Measurements from ENCODE around the gene PLEKHO1.

DNA sequence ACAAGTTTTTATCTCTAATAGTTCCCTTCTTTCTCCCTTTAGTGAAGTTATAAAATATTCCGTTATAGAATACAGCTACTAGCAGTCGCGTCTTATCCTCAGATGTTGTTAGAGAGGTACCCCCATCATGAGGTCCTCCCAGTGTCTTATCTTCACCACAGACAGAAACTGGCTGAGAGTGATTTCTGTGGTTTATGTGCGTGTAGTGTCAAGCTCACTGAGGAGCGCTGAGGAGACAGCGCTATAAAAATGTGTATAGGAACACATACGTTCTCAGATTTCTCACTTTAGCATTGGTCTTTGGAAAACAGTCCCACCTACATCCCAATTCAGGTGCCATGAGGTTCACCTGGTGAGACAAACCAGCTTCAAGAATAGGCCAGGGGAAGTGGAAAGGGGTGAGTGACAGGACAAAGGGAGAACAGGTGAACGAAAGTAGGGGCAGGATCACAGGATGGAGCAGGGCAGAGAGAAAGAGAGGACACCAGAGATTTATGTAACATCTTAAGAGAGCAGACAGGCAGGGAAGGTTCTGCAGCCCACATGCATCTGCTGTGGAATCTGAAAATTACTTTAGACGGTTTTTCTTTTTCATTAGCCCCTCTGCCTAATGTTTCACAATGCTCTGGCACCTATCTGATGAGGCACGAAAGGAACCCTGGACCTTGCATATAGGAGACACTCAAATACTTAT lies 2.7 kb upstream of the PLEKHO1 start:
- no peak for TF ChIP-seq POLR2A (IDR thresholded peaks at IDR 0.05)
- TF ChIP-seq, protein P1, sequence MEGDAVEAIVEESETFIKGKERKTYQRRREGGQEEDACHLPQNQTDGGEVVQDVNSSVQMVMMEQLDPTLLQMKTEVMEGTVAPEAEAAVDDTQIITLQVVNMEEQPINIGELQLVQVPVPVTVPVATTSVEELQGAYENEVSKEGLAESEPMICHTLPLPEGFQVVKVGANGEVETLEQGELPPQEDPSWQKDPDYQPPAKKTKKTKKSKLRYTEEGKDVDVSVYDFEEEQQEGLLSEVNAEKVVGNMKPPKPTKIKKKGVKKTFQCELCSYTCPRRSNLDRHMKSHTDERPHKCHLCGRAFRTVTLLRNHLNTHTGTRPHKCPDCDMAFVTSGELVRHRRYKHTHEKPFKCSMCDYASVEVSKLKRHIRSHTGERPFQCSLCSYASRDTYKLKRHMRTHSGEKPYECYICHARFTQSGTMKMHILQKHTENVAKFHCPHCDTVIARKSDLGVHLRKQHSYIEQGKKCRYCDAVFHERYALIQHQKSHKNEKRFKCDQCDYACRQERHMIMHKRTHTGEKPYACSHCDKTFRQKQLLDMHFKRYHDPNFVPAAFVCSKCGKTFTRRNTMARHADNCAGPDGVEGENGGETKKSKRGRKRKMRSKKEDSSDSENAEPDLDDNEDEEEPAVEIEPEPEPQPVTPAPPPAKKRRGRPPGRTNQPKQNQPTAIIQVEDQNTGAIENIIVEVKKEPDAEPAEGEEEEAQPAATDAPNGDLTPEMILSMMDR (IDR thresholded peaks at IDR 0.05): no peak
